MM.1S (cell line): Measurements from ENCODE around the gene JADE2.
A peak's percentile ranks its signal among the peaks of the same experiment; 100 is the strongest.

Experiments
- DNase-seq: peaks from one replicate; pipeline ENCODE4 v3.0.0-alpha.2; 2015
- H2AFZ ChIP-seq: fragments of 300-600 bp; sonication (generic); 2 replicates; pipeline ENCODE4 v1.6.0; 2016; ENCODE audit warnings: antibody characterized with exemption, low read length
- H3F3A ChIP-seq: fragments of 300-600 bp; sonication (generic); 2 replicates; pipeline ENCODE4 v1.6.1; 2016; ENCODE audit warnings: mild to moderate bottlenecking, antibody characterized with exemption, low read length, moderate library complexity, mixed read lengths; ENCODE audit not compliant: insufficient read depth
- H3K27ac ChIP-seq: fragments of 300-600 bp; sonication (generic); 2 replicates; pipeline ENCODE4 v1.5.1; 2016; ENCODE audit warnings: mild to moderate bottlenecking, low read length
- H3K27me3 ChIP-seq: fragments of 300-600 bp; sonication (generic); replicated peaks from 2 replicates; pipeline ENCODE4 v1.6.0; 2016; ENCODE audit warnings: low read length; ENCODE audit not compliant: insufficient read depth
- H3K36me3 ChIP-seq: fragments of 300-600 bp; sonication (generic); replicated peaks from 2 replicates; pipeline ENCODE4 v1.6.1; 2016; ENCODE audit warnings: mild to moderate bottlenecking, low read length, mixed read lengths; ENCODE audit not compliant: insufficient read depth
- H3K4me1 ChIP-seq: fragments of 300-600 bp; sonication (generic); 2 replicates; pipeline ENCODE4 v1.6.1; 2016; ENCODE audit warnings: low read length, mixed read lengths
- H3K4me2 ChIP-seq: fragments of 300-600 bp; sonication (generic); 2 replicates; pipeline ENCODE4 v1.6.0; 2016; ENCODE audit warnings: low read depth, low read length
- H3K4me3 ChIP-seq: fragments of 300-600 bp; sonication (generic); 2 replicates; pipeline ENCODE4 v1.5.1; 2016; ENCODE audit warnings: low read length, mixed read lengths
- H3K79me2 ChIP-seq: fragments of 300-600 bp; sonication (generic); 2 replicates; pipeline ENCODE4 v1.6.1; 2016; ENCODE audit warnings: mixed run types, low read length, mixed read lengths
- H3K9ac ChIP-seq: fragments of 300-600 bp; sonication (generic); 2 replicates; pipeline ENCODE4 v1.6.1; 2016; ENCODE audit warnings: low read length, mixed read lengths
- H3K9me2 ChIP-seq: fragments of 300-600 bp; sonication (generic); replicated peaks from 2 replicates; pipeline ENCODE4 v1.6.1; 2016; ENCODE audit warnings: mild to moderate bottlenecking, low read length, mixed read lengths; ENCODE audit not compliant: insufficient read depth
- H3K9me3 ChIP-seq: fragments of 300-600 bp; sonication (generic); replicated peaks from 2 replicates; pipeline ENCODE4 v1.6.1; 2016; ENCODE audit warnings: mild to moderate bottlenecking, low read length, mixed read lengths; ENCODE audit not compliant: insufficient read depth
- H4K20me1 ChIP-seq: fragments of 300-600 bp; sonication (generic); 2 replicates; pipeline ENCODE4 v1.6.1; 2016; ENCODE audit warnings: mild to moderate bottlenecking, low read length, moderate library complexity, mixed read lengths; ENCODE audit not compliant: insufficient read depth
- EZH2 ChIP-seq: fragments of 300-600 bp; sonication (generic); optimal IDR thresholded peaks from 2 replicates; pipeline ENCODE3; 2017; ENCODE audit warnings: low read depth, mild to moderate bottlenecking, antibody characterized with exemption, low read length, mixed read lengths
- EZH2phosphoT487 ChIP-seq: fragments of 300-600 bp; sonication (generic); IDR thresholded peaks from 2 replicates; pipeline ENCODE4 v1.6.1; 2018; ENCODE audit warnings: antibody characterized with exemption, low read length
- TF ChIP-seq, protein P1 (sequence below): fragments of 300-600 bp; sonication (generic); IDR thresholded peaks from 2 replicates; pipeline ENCODE4 v1.5.1; 2016; ENCODE audit warnings: antibody characterized with exemption, low read length, mixed read lengths

Gene JADE2

DNA sequence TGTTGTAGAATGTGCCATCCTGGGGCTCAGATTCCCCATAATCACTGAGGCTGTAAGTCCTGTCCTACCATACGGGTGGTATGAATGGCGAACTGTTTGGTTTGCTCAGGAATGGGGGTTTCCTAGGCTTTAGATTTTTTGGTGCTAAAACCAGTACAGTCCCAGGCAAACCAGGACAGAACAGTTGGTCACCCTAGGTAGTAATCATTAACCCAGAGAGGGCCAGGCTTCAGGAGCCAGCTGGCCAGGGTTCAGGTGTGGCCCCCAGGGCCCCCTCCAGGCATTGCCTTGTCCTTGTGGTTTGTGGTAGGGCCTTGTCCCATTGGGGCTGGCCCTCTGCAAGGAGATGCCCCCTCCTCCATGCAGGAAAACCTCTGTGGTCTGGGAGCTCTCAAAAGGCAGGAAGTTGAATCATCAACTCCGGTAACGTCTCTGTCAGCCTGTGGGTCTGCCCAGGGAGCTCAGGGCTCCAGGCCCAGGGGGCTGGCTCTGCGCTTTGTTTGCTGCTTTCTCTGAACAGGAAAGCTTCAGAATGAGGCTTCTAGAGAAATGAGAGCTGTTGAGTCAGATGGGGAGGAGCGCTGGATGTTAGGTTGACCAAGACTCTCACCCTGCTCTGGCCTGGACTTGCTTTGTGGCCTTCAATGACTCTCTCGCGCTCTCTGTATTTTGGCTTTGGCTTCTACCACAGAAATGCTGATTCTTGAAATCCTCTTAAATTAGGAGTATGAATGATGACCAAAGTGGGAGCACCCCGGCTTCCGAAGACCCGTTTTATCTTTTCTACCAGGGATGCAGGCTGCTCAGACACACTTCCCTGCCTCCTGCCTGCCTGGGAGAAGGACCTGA lies 22.2 kb upstream of the JADE2 start:
- Histone ChIP-seq H3K9ac (no peak overlapping the region), H3K36me3 (no peaks in the 10 kb centered on the region), H4K20me1 (no peaks in the 10 kb centered on the region), H3K27ac (peak overlapping the region; percentile 37; the same call in 1 of the 2 replicates), H2AFZ (0 out of 2 replicates have a peak overlapping the region, but pooled peaks have one; percentile 20), H3K4me3 (no peak overlapping the region), H3K79me2 (no peaks in the 10 kb centered on the region), H3K27me3 (no peaks in the 10 kb centered on the region), H3K9me2 (no peaks in the 10 kb centered on the region), H3F3A (peaks cover 6% of the 10 kb centered on the region; the same call in 1 of the 2 replicates), H3K4me1 (peaks cover 12% of the 10 kb centered on the region), H3K4me2 (peak overlapping the region; percentile 17; the same call in 1 of the 2 replicates), H3K9me3 (no peaks in the 10 kb centered on the region)
- peak; percentile 56 for DNase-seq
- no peak for TF ChIP-seq EZH2phosphoT487
- TF ChIP-seq, protein P1, sequence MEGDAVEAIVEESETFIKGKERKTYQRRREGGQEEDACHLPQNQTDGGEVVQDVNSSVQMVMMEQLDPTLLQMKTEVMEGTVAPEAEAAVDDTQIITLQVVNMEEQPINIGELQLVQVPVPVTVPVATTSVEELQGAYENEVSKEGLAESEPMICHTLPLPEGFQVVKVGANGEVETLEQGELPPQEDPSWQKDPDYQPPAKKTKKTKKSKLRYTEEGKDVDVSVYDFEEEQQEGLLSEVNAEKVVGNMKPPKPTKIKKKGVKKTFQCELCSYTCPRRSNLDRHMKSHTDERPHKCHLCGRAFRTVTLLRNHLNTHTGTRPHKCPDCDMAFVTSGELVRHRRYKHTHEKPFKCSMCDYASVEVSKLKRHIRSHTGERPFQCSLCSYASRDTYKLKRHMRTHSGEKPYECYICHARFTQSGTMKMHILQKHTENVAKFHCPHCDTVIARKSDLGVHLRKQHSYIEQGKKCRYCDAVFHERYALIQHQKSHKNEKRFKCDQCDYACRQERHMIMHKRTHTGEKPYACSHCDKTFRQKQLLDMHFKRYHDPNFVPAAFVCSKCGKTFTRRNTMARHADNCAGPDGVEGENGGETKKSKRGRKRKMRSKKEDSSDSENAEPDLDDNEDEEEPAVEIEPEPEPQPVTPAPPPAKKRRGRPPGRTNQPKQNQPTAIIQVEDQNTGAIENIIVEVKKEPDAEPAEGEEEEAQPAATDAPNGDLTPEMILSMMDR: no peak
- no peak for TF ChIP-seq EZH2

DNA sequence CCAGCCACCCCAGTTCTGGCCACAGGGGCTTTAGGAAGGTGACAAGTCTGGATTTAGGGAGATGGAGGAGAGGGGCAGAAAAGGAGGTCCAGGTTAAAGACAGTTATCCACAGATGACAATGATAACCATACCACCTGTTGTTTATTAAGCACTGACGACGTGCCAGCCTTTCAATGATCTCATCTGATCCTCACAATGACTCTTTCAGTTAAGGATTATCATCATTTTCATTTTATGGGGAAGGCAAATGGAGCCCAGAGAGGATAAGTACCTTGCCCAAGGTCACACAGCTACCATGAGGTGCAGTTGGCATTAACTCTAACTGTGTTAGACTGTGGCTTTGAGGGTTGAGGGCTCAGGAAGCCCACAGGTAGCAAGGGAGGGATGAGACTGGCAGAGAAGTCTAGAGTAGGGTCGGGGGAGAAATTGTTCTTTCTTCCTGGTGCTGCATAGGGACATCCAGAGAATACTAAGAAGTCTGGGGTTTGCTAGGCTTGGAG lies 21.5 kb upstream of the JADE2 start:
- Histone ChIP-seq H3K27me3 (no peaks in the 10 kb centered on the region), H3K4me2 (no peak overlapping the region), H3K36me3 (no peaks in the 10 kb centered on the region), H3K27ac (peak overlapping the region; percentile 37; the same call in 1 of the 2 replicates), H4K20me1 (no peaks in the 10 kb centered on the region), H2AFZ (no peak overlapping the region), H3K9me2 (no peaks in the 10 kb centered on the region), H3K79me2 (no peaks in the 10 kb centered on the region), H3F3A (peaks cover 6% of the 10 kb centered on the region; the same call in 1 of the 2 replicates), H3K4me1 (peaks cover 12% of the 10 kb centered on the region), H3K4me3 (no peak overlapping the region), H3K9me3 (no peaks in the 10 kb centered on the region), H3K9ac (no peak overlapping the region)
- no peak for DNase-seq
- no peak for TF ChIP-seq EZH2phosphoT487
- no peak for TF ChIP-seq EZH2
- TF ChIP-seq, protein P1: no peak

DNA sequence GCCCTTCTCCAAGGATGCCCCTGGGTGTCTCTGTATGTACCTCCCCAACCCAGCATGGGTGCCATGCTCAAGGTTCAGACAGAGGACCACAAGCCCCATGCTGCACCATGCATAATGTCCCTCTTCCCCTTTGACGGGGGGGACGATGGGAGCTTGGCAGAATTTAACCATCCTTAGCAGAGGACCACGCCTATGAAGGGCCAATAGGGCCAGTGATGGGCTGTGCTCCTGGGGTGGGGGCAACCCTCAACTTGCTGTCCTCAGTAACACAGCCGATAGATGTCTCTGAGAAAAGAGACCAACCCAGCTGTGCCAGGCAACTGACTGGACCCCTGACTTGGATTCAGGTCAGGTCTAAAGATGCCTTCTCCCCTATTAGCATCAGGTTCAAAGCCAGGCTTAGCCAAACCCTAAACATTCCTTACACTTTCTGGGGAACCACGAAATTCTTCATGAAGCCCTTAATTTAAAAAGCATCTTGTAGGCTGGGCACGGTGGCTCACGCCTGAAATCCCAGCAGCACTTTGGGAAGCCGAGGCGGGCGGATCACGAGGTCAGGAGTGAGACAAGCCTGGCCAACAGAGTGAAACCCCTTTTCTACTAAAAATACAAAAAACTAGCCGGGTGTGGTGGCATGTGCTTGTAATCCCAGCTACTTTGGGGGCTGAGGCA lies 20.7 kb upstream of the JADE2 start:
- Histone ChIP-seq H3K9ac (no peak overlapping the region), H3K9me2 (no peaks in the 10 kb centered on the region), H3K9me3 (no peaks in the 10 kb centered on the region), H3K36me3 (no peaks in the 10 kb centered on the region), H3K4me2 (no peak overlapping the region), H3F3A (peaks cover 6% of the 10 kb centered on the region; the same call in 1 of the 2 replicates), H4K20me1 (no peaks in the 10 kb centered on the region), H3K79me2 (no peaks in the 10 kb centered on the region), H3K27me3 (no peaks in the 10 kb centered on the region), H2AFZ (no peak overlapping the region), H3K27ac (no peak overlapping the region), H3K4me3 (no peak overlapping the region), H3K4me1 (peaks cover 12% of the 10 kb centered on the region)
- no peak for DNase-seq
- TF ChIP-seq EZH2phosphoT487: no peak
- TF ChIP-seq EZH2: no peak
- TF ChIP-seq, protein P1: no peak
